Osteocyte (in vitro differentiated cells): ENCODE measurements around the gene TBCC. TPM values are rescaled to one million over a fixed set of nuclear protein-coding genes. Genes with fewer than 3 reads are reported as not detected.
"Not testable (repeated sequence)": the region's sequence is repeated elsewhere in the genome, so short reads cannot be mapped to it uniquely, and the experiment has no call there.

ENCODE experiments used
- DNase-seq: peaks from one replicate; pipeline ENCODE4 v3.0.0; 2021; ENCODE audit warnings: mixed read lengths; ENCODE audit not compliant: unreplicated experiment; ENCODE audit errors: extremely low spot score
- H3K27ac Mint-ChIP-seq: one replicate; pipeline ENCODE4 v1.8.0; 2021; ENCODE audit warnings: mild to moderate bottlenecking, mixed read lengths; ENCODE audit not compliant: unreplicated experiment
- H3K27me3 Mint-ChIP-seq: one replicate; pipeline ENCODE4 v1.8.0; 2021; ENCODE audit warnings: mixed read lengths; ENCODE audit not compliant: unreplicated experiment
- H3K36me3 Mint-ChIP-seq: one replicate; pipeline ENCODE4 v1.8.0; 2021; ENCODE audit warnings: mixed read lengths; ENCODE audit not compliant: unreplicated experiment
- H3K4me1 Mint-ChIP-seq: one replicate; pipeline ENCODE4 v1.8.0; 2021; ENCODE audit warnings: mixed read lengths; ENCODE audit not compliant: unreplicated experiment
- H3K4me3 Mint-ChIP-seq: one replicate; pipeline ENCODE4 v1.8.0; 2021; ENCODE audit warnings: mild to moderate bottlenecking, moderate library complexity, mixed read lengths; ENCODE audit not compliant: unreplicated experiment
- H3K9me3 Mint-ChIP-seq: one replicate; pipeline ENCODE4 v1.8.0; 2021; ENCODE audit warnings: mixed read lengths; ENCODE audit not compliant: unreplicated experiment
- CTCF ChIP-seq: fragments of 200-600 bp; sonication (generic); IDR thresholded peaks from 2 replicates; pipeline ENCODE4 v1.5.0; 2021; ENCODE audit warnings: antibody characterized with exemption, mild to moderate bottlenecking, moderate library complexity
- total RNA-seq: library from RNA; stranded (reverse); gene quantifications from 2 replicates; pipeline ENCODE4 v1.2.1, GENCODE V29; 2021

The TBCC gene
- total RNA-seq, 1 donor from 2014 or later: 23.8 TPM

DNA sequence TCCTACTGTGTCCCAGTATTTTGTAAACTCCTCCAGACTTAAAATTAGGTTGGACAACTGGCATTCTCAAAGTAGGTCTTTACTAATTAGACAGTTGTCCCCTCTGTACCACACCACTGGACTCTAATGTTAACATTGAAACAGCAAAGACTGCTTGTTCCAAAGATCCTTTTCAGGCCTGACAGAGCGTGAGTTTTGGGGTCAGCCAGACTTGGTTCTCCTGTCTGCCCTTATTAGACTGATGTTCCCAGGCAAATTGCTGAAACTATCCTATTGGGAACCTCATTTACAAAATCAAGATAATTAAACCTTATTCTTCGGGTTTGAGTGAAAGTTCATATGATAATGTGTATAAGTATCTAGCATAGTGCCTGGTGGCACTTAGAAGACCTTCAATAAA lies 32.2 kb upstream of the TBCC start:
- Mint-ChIP-seq H3K27me3 (no peaks in the 10 kb centered on the region), H3K27ac (peak overlapping the region; percentile 54), H3K9me3 (no peaks in the 10 kb centered on the region), H3K36me3 (no peaks in the 10 kb centered on the region), H3K4me3 (no peak overlapping the region), H3K4me1 (peaks cover 33% of the 10 kb centered on the region)
- DNase-seq: no peak
- TF ChIP-seq CTCF: no peak

GRCh38 chr6:42777126-42777822 lies 31.4 kb upstream of the TBCC start:
- no peak overlapping the region for H3K4me3 Mint-ChIP-seq

GRCh38 chr6:42774821-42775487 lies 29.1 kb upstream of the TBCC start:
- DNase-seq, H3K4me3 Mint-ChIP-seq, H3K9me3 Mint-ChIP-seq, H3K36me3 Mint-ChIP-seq, H3K27me3 Mint-ChIP-seq, H3K27ac Mint-ChIP-seq: not testable (repeated sequence)
- peaks cover 22% of the 10 kb centered on the region for H3K4me1 Mint-ChIP-seq

More at GRCh38 chr6:42777126-42777822, 31.4 kb upstream of the TBCC start:
- Mint-ChIP-seq H3K27ac (peak overlapping the region; percentile 80), H3K36me3 (no peaks in the 10 kb centered on the region), H3K27me3 (no peaks in the 10 kb centered on the region), H3K4me1 (peaks cover 33% of the 10 kb centered on the region), H3K9me3 (no peaks in the 10 kb centered on the region)
- no peak for DNase-seq
- TF ChIP-seq CTCF: no peak

DNA sequence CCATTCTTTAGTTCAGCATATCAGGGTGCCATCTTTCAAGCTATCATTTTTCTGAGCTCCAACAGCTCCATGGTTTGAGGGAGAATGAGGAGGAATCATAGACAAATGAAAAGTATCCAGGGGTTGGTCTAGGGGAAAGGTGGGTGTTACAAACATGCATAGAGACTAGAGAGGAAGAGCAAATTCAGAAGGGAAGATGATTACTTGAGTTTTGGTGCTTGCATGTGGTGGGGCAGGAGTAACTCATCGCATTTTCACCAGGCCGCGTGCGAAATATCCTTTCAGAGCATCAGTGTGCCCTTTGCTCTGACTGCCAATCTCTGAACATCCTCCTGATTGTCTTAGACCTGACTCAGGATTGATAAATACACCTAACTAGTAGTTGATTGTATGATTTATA lies 28.3 kb upstream of the TBCC start:
- H3K9me3 Mint-ChIP-seq: no peaks in the 10 kb centered on the region
- H3K4me1 Mint-ChIP-seq: peaks cover 22% of the 10 kb centered on the region
- no peak for TF ChIP-seq CTCF
- no peak overlapping the region for H3K27ac Mint-ChIP-seq
- no peaks in the 10 kb centered on the region for H3K36me3 Mint-ChIP-seq
- H3K27me3 Mint-ChIP-seq: no peaks in the 10 kb centered on the region
- H3K4me3 Mint-ChIP-seq: no peak overlapping the region
- no peak for DNase-seq

GRCh38 chr6:42771741-42772100 lies 25.8 kb upstream of the TBCC start:
- H3K27ac Mint-ChIP-seq: no peak overlapping the region
- no peaks in the 10 kb centered on the region for H3K36me3 Mint-ChIP-seq
- no peak for DNase-seq
- H3K9me3 Mint-ChIP-seq: no peaks in the 10 kb centered on the region
- no peak overlapping the region for H3K4me3 Mint-ChIP-seq
- TF ChIP-seq CTCF: no peak
- no peaks in the 10 kb centered on the region for H3K27me3 Mint-ChIP-seq
- peaks cover 5% of the 10 kb centered on the region for H3K4me1 Mint-ChIP-seq
